ENCODE measurements around the gene BRAF. TPM values are rescaled to one million over a fixed set of nuclear protein-coding genes. Genes with fewer than 3 reads are reported as not detected.
"Not testable (repeated sequence)": the region's sequence is repeated elsewhere in the genome, so short reads cannot be mapped to it uniquely, and the experiment has no call there.

BRAF gene
- total RNA-seq, 2 experiments from 2014 or later, result 26.7 to 28.5 TPM

DNA sequence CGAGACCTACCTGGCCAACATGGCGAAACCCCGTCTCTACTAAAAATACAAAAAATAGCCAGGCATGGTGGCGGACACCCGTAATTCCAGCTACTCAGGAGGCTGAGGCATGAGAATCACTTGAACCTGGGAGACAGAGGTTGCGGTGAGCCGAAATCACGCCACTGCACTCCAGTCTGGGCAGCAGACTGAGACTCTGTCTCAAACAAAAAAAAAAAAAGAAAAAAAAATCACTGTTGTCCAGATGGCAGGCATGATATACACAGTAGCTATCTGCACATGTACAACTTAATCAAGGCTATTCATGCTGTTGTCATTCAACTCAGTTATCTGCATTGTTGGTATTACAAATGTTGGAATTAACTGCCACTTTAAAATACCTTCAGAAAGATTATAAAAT is 55.3 kb downstream of the BRAF start:
- Mint-ChIP-seq H3K4me1 (ENCODE audit: low read depth) (peaks cover 16% of the 10 kb centered on the region), H3K27me3 (ENCODE audit: low read depth) (no peaks in the 10 kb centered on the region), H3K4me3 (no peak overlapping the region), H3K36me3 (ENCODE audit: low read depth) (peaks cover 9% of the 10 kb centered on the region), H3K27ac (no peak overlapping the region), H3K9me3 (ENCODE audit: insufficient read depth) (no peaks in the 10 kb centered on the region)
- ChIA-PET POLR2A (no interaction called here), CTCF (no interaction called here)
- ATAC-seq (no peak), DNase-seq (no peak)

DNA sequence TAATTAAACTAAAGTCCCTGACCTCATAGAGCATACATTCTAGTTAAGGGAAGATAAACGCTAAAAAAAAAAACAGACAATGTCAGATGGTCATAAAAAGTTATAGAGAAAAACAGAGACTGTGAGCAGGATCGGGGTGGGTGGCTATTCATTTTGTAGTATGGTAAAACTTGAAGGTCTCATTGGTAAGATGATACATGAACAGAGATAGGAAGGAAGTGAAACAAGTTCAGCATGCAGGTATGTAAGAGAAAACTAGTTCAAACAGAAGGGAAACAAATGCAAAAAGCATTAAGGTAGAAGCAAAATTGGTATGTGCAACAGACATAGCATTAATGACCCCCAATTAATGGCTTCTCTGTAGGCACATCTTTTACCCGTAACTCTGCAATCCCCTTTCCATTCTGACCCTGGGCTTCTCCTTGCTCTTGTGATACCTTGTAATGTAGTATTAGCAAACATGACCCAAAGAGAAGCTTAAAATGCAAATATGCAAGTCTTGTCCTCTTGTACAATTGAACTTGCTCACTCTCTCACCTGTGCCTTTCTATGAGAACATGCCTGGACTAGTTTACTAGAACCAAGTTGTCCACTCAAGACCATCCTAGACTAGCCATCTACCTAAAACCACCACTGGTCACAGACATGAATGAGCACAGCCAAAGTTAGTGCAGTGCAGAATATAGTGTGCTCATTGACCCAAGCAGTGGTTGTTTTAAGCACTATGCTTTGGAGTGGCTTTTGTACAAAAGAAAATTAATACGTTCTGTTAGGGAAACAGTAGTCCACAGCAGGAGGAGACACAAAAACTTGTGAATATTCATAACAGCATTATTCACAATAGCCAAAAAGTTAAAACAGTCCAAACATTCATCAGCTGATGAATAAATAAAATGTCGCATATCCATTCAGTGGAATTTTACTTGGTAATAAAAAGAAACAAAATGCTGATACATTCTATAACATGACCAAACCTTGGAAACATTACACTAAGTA is 57.0 kb downstream of the BRAF start:
- Mint-ChIP-seq H3K27ac (no peak overlapping the region), H3K9me3 (ENCODE audit: insufficient read depth) (no peaks in the 10 kb centered on the region), H3K36me3 (ENCODE audit: low read depth) (peaks cover 11% of the 10 kb centered on the region), H3K4me3 (no peak overlapping the region), H3K4me1 (ENCODE audit: low read depth) (peaks cover 16% of the 10 kb centered on the region), H3K27me3 (ENCODE audit: low read depth) (no peaks in the 10 kb centered on the region)
- ChIA-PET POLR2A (interaction anchor here (0.6 kb wide), 1 partner anchor 23 kb away, joined by 3 read pairs; no protein-coding TSS in a partner anchor), CTCF (no interaction called here)
- ATAC-seq (no peak), DNase-seq (no peak)

DNA sequence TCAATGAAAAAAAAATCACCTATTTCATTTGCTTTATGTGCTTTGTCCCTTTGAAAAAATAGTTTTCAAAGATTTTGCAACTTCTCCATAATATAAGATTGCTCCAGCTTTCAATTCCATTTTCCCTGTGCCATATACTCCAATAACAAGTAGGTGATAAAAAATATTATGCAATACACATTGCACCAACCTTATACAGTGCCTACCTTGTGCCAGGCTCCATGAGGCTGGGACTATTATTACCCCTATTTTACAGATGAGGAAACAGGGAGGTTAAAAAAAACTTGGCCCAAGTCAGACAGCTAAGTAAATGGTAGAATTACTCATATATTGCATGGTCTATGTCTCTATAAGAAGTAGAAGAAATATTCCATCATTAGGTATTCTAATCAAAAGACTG is 57.8 kb downstream of the BRAF start:
- no peaks in the 10 kb centered on the region for H3K27me3 Mint-ChIP-seq (ENCODE audit: low read depth)
- H3K4me3 Mint-ChIP-seq, result no peak overlapping the region
- POLR2A ChIA-PET, result no interaction called here
- DNase-seq (no peak), ATAC-seq (no peak)
- H3K4me1 Mint-ChIP-seq (ENCODE audit: low read depth), result peaks cover 16% of the 10 kb centered on the region
- peaks cover 11% of the 10 kb centered on the region for H3K36me3 Mint-ChIP-seq (ENCODE audit: low read depth)
- CTCF ChIA-PET, result no interaction called here
- no peaks in the 10 kb centered on the region for H3K9me3 Mint-ChIP-seq (ENCODE audit: insufficient read depth)
- H3K27ac Mint-ChIP-seq, result no peak overlapping the region

DNA sequence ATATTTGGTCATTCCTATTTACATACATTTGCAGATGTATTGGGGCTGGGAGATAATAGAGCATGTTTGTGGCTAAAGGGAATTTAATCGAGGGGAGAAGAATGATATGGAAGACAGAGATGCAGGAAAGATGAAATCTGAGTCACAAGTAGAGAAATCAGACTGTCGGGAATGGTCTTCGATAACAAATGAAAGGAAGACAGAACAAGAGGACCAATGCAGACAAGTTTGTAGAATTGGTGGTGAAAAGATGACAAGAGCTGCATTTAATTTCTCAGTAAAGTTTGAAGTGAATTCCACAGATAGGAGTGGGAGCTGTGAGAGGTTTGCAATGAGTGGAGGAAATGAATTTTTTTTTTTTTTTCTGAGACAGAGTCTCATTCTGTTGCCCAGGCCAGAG is 60.0 kb downstream of the BRAF start:
- DNase-seq (no peak), ATAC-seq (no peak)
- ChIA-PET POLR2A (no interaction called here), CTCF (no interaction called here)
- Mint-ChIP-seq H3K4me3 (no peak overlapping the region), H3K4me1 (ENCODE audit: low read depth) (peaks cover 7% of the 10 kb centered on the region), H3K27ac (no peak overlapping the region), H3K9me3 (ENCODE audit: insufficient read depth) (no peaks in the 10 kb centered on the region), H3K27me3 (ENCODE audit: low read depth) (no peaks in the 10 kb centered on the region), H3K36me3 (ENCODE audit: low read depth) (peaks cover 11% of the 10 kb centered on the region)

DNA sequence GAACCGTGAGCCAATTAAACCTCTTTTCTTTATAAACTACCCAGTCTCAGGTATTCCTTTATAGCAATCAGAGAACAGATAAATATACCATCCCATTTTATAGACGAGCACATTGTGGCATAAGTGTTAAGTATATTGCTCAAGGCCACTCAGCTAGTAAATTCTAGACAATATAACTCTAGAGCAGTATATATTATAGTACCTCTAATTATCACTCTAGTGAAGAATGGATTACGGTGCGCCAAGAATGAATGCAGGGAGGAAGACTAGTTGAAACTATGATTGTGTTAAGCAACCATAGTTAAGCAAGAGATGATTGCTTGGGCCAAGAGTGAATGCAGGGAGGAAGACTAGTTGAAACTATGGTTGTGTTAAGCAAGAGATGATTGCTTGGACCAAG is 60.9 kb downstream of the BRAF start:
- CTCF ChIA-PET, result no interaction called here
- Mint-ChIP-seq H3K27me3 (ENCODE audit: low read depth) (no peaks in the 10 kb centered on the region), H3K4me3 (no peak overlapping the region), H3K36me3 (ENCODE audit: low read depth) (peaks cover 10% of the 10 kb centered on the region), H3K27ac (no peak overlapping the region), H3K4me1 (ENCODE audit: low read depth) (peaks cover 7% of the 10 kb centered on the region), H3K9me3 (ENCODE audit: insufficient read depth) (no peaks in the 10 kb centered on the region)
- POLR2A ChIA-PET, result no interaction called here
- ATAC-seq (no peak), DNase-seq (no peak)

DNA sequence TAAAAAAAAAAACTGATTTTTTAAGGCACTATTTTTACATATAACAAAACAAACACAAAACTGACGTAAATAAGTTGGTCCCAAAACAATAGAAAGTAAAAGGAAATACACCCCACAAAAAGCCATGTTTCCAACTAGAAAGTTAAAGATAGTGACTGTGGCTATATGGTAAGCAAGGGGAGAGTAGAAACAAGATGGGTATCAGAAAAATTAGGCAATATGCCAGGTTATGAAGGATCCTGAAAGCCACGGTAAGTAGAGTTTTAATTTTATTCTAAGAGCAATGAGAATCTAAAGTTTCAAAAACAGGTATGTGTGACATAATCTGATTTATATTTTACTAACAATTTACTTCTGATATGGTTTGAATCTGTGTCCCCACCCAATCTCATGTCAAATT is 61.5 kb downstream of the BRAF start:
- CTCF ChIA-PET, result no interaction called here
- peaks cover 10% of the 10 kb centered on the region for H3K36me3 Mint-ChIP-seq (ENCODE audit: low read depth)
- POLR2A ChIA-PET, result no interaction called here
- H3K4me3 Mint-ChIP-seq, result no peak overlapping the region
- no peak overlapping the region for H3K27ac Mint-ChIP-seq
- H3K27me3 Mint-ChIP-seq (ENCODE audit: low read depth), result no peaks in the 10 kb centered on the region
- DNase-seq, result no peak
- H3K4me1 Mint-ChIP-seq (ENCODE audit: low read depth), result peaks cover 7% of the 10 kb centered on the region
- H3K9me3 Mint-ChIP-seq (ENCODE audit: insufficient read depth), result no peaks in the 10 kb centered on the region
- no peak for ATAC-seq

DNA sequence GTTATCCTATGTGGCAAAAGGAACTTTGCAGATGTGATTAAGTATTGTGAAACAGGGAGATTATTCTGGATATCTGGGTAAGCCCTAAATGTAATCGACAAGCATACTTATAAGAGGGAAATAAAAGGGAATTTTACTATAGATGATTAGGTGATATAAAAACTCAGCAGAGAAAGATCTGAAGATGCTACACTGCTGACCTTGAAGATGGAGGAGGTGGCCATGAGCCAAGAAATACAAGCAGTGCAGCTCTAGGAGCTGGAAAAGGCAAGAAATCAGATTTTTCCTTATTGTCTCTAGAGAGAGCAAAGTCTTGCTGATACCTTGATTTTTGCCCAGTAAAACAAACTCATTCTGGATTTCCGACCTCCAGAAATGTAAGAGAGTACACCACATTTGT is 67.7 kb downstream of the BRAF start:
- Mint-ChIP-seq H3K27ac (no peak overlapping the region), H3K27me3 (ENCODE audit: low read depth) (no peaks in the 10 kb centered on the region), H3K36me3 (ENCODE audit: low read depth) (peaks cover 4% of the 10 kb centered on the region), H3K4me3 (no peak overlapping the region), H3K9me3 (ENCODE audit: insufficient read depth) (no peaks in the 10 kb centered on the region), H3K4me1 (ENCODE audit: low read depth) (no peaks in the 10 kb centered on the region)
- ChIA-PET POLR2A (no interaction called here), CTCF (no interaction called here)
- DNase-seq, result no peak
- ATAC-seq, result no peak

DNA sequence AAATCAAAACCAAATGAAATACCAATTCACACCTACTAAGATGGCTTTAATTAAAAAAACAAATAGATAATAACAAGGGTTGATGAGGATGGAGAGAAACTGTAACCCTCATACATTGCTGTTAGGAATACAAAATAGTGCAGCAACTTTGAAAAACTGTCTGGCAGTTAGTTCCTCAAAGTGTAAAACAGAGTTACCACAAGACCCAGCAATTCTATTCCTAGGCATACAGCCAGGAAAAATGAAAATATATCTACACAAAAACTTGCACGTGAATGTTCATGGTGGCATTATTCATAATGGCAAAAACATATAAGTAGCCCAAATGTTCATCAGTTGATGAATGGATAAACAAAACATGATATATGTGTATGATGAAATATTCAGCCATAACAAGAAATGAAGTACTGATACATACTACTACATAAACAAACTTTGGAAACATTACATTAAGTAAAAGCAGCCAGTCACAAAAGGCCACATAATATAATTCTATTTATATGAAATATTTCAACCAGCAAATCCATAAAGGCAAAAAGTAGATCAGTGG is 83.5 kb downstream of the BRAF start:
- no peaks in the 10 kb centered on the region for H3K27me3 Mint-ChIP-seq (ENCODE audit: low read depth)
- CTCF ChIA-PET, result no interaction called here

DNA sequence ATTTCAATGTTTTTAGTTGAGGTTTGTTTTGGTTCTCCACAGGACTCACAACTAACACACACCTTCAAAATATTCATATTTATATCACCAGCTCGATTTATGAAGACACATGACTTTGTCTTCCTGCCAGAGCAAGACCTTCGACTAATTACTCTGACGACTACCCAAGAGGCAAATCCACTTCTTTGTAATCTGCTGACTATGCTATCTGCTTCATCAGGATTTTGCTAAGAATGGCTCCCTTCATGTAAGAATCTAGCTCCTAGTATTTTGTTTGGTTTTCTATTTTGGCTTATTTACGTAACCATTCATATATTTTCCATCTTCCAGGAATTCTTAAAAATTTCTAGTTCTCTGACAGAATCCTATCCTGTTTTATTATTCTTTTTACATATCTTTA is 93.0 kb downstream of the BRAF start:
- ChIA-PET CTCF (no interaction called here), POLR2A (no interaction called here)
- peaks cover 10% of the 10 kb centered on the region for H3K36me3 Mint-ChIP-seq (ENCODE audit: low read depth)
- no peak overlapping the region for H3K27ac Mint-ChIP-seq
- no peaks in the 10 kb centered on the region for H3K27me3 Mint-ChIP-seq (ENCODE audit: low read depth)
- H3K4me1 Mint-ChIP-seq (ENCODE audit: low read depth), result peaks cover 7% of the 10 kb centered on the region
- no peaks in the 10 kb centered on the region for H3K9me3 Mint-ChIP-seq (ENCODE audit: insufficient read depth)
- DNase-seq (no peak), ATAC-seq (no peak)
- H3K4me3 Mint-ChIP-seq, result no peak overlapping the region

More for the DNA sequence above, 83.5 kb downstream of the BRAF start:
- H3K4me1 Mint-ChIP-seq (ENCODE audit: low read depth), result no peaks in the 10 kb centered on the region
- no peaks in the 10 kb centered on the region for H3K9me3 Mint-ChIP-seq (ENCODE audit: insufficient read depth)
- POLR2A ChIA-PET, result no interaction called here
- peaks cover 17% of the 10 kb centered on the region for H3K36me3 Mint-ChIP-seq (ENCODE audit: low read depth)
- ATAC-seq, result no peak
- no peak overlapping the region for H3K27ac Mint-ChIP-seq
- no peak overlapping the region for H3K4me3 Mint-ChIP-seq
- DNase-seq, result no peak

DNA sequence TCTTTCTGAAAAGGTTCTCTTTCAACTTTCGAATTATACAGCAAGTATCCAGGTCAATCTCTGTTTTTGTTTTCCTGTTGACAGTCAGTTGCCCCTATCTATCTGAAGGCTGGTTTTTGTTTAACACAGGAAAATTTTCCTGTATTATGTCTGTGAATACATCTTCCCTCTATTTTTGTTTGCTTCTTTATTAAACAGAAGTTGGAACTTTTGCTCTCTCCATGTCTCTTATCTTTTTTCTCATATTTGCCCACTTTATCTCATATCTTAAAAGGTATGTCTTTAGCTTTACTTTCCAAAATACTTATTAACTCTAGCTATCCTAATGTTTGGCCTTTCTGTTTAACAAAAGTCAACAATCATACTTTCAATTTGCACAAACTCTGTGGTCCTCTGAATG is 95.0 kb downstream of the BRAF start:
- H3K27me3 Mint-ChIP-seq (ENCODE audit: low read depth), result no peaks in the 10 kb centered on the region
- H3K27ac Mint-ChIP-seq, result no peak overlapping the region
- peaks cover 4% of the 10 kb centered on the region for H3K4me1 Mint-ChIP-seq (ENCODE audit: low read depth)
- no peak for DNase-seq
- no peak overlapping the region for H3K4me3 Mint-ChIP-seq
- no peak for ATAC-seq
- ChIA-PET POLR2A (interaction anchor here (1.1 kb wide), 1 partner anchor 71 kb away, joined by 3 read pairs; no protein-coding TSS in a partner anchor), CTCF (interaction anchor here (2.3 kb wide), 1 partner anchor 19 kb away, joined by 9 read pairs; no protein-coding TSS in a partner anchor)
- no peaks in the 10 kb centered on the region for H3K9me3 Mint-ChIP-seq (ENCODE audit: insufficient read depth)
- H3K36me3 Mint-ChIP-seq (ENCODE audit: low read depth), result peaks cover 6% of the 10 kb centered on the region

DNA sequence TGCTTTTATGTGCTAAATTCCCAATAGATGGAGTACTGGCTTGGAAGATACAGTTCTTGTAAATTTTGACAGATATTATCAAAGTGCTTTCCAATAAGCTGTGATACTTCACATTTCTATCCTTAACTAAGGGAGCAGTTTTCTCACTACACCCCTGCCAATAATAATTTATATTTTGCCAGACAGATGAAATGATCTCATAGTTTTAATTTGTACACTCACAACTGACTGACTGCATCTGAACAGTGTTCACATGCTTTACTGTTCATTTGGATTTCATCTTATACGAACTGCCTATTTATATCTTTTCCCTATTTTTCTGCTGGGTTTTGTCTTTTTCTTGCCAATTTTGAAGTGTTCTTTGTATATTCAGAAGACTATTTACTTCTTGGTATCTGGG is 96.0 kb downstream of the BRAF start:
- H3K4me3 Mint-ChIP-seq, result no peak overlapping the region
- no peaks in the 10 kb centered on the region for H3K27me3 Mint-ChIP-seq (ENCODE audit: low read depth)
- H3K4me1 Mint-ChIP-seq (ENCODE audit: low read depth), result no peaks in the 10 kb centered on the region
- H3K9me3 Mint-ChIP-seq (ENCODE audit: insufficient read depth), result no peaks in the 10 kb centered on the region
- CTCF ChIA-PET, result interaction anchor here (2.3 kb wide), 1 partner anchor 18 kb away, joined by 9 read pairs; no protein-coding TSS in a partner anchor
- ATAC-seq, result no peak
- H3K27ac Mint-ChIP-seq, result no peak overlapping the region
- POLR2A ChIA-PET, result interaction anchor here (0.6 kb wide), 1 partner anchor 709 kb away, joined by 4 read pairs; no protein-coding TSS in a partner anchor
- H3K36me3 Mint-ChIP-seq (ENCODE audit: low read depth), result peaks cover 2% of the 10 kb centered on the region
- no peak for DNase-seq

DNA sequence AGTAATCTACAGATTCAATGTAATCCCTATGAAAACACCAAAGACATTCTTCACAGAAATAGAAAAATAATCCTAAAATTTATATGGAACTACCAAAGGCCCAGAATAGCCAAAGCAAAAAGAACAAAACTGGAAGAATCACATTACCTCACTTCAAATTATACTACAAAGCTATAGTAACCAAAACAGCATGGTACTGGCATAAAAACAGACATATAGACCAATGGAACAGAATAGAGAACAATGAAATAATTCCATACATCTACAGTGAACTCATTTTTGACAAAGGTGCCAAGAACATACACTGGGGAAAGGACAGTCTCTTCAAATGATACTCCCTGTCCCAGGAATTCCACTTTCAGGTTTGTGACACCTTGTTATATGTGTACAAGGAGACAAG is 107.3 kb downstream of the BRAF start:
- H3K9me3 Mint-ChIP-seq (ENCODE audit: insufficient read depth); H3K27ac Mint-ChIP-seq; H3K36me3 Mint-ChIP-seq (ENCODE audit: low read depth); ATAC-seq; H3K4me1 Mint-ChIP-seq (ENCODE audit: low read depth); CTCF ChIA-PET; POLR2A ChIA-PET; DNase-seq; H3K27me3 Mint-ChIP-seq (ENCODE audit: low read depth); H3K4me3 Mint-ChIP-seq: not testable (repeated sequence)

All from activated CD8-positive, alpha-beta T cell treated with anti-CD3 and anti-CD28 coated beads, Interleukin-2, amount 10 ng/mL, durations not matched to agents 7 days and 5 days (primary cell).